Activated CD4-positive, alpha-beta T cell treated with anti-CD3 and anti-CD28 coated beads for 36 hours (primary cell): ENCODE data around the gene ADAMTS16. TPM values are rescaled to one million over a fixed set of nuclear protein-coding genes. Genes with fewer than 3 reads are reported as not detected.

Experiments
- ATAC-seq: fragments of 200-7000 bp; cut with Tn5 transposase; one replicate; pipeline ENCODE4 v1.10.0; 2021; ENCODE audit warnings: mild to moderate bottlenecking, moderate library complexity
- CTCF ChIA-PET: fragments of 350-600 bp; sonication (Branson Sonifier 250); formaldehyde crosslinking; loops from one replicate; lab custom pipeline; 2021; ENCODE audit warnings: antibody characterized with exemption; lab: Charles Lee
- POLR2A ChIA-PET: fragments of 350-600 bp; sonication (Branson Sonifier 250); formaldehyde crosslinking; loops from one replicate; lab custom pipeline; 2021; ENCODE audit warnings: antibody characterized with exemption, inconsistent platforms; lab: Charles Lee
- DNase-seq: peaks from one replicate; pipeline ENCODE4 v3.0.0-alpha.2; 2020
- H3K27ac Mint-ChIP-seq: one replicate; pipeline ENCODE4 v1.8.0; 2021; ENCODE audit warnings: mixed read lengths
- H3K27me3 Mint-ChIP-seq: one replicate; pipeline ENCODE4 v1.8.0; 2021; ENCODE audit warnings: mixed read lengths
- H3K36me3 Mint-ChIP-seq: one replicate; pipeline ENCODE4 v1.8.0; 2021; ENCODE audit warnings: low read depth, mixed read lengths
- H3K4me1 Mint-ChIP-seq: one replicate; pipeline ENCODE4 v1.8.0; 2021; ENCODE audit warnings: mixed read lengths
- H3K4me3 Mint-ChIP-seq: one replicate; pipeline ENCODE4 v1.8.0; 2021; ENCODE audit warnings: mild to moderate bottlenecking, moderate library complexity, mixed read lengths
- H3K9me3 Mint-ChIP-seq: one replicate; pipeline ENCODE4 v1.8.0; 2021; ENCODE audit warnings: low read depth, mixed read lengths
- intact Hi-C, 2 experiments: fragments of 100-400 bp; cut with DNase I in 1 of 2; cut with micrococcal nuclease in 1 of 2; formaldehyde crosslinking; loops; one replicate each; pipeline versions ENCODE4 v1.14.2 to v1.15.1; 2022 to 2024; cut with DNase I, micrococcal nuclease
- total RNA-seq, 2 experiments: library from RNA; stranded (reverse); gene quantifications; one replicate each; pipeline ENCODE4 v1.2.3, GENCODE V29; 2021

Gene ADAMTS16
- total RNA-seq, 2 experiments from 2014 or later = not detected

DNA sequence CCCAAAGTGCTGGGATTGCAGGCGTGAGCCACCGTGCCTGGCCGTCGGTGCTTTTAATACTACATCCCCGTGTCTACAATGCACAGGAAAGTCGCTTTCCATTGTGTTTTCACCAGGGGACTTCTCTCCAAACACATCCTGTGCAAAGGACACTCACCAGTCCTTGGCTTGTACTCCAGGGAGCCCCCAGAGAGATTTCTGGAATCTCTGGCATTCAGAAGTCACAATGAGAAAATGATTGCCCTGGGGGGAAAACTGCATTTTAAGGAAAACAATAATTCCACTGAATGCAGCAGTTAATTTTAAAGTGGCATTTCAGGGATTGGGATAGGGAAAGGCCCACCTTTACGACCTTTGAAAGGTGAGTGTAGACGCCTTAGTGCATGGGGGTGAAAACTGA, 112.0 kb downstream of the ADAMTS16 start:
- Mint-ChIP-seq H3K9me3 (peaks cover 13% of the 10 kb centered on the region), H3K36me3 (no peaks in the 10 kb centered on the region), H3K4me1 (no peaks in the 10 kb centered on the region), H3K27ac (no peak overlapping the region), H3K27me3 (peaks cover 3% of the 10 kb centered on the region), H3K4me3 (no peak overlapping the region)
- DNase-seq = no peak
- ChIA-PET CTCF (no interaction called here), POLR2A (no interaction called here)
- intact Hi-C loops = no loop called here
- ATAC-seq = no peak

GRCh38 chr5:5257353-5257752, 117.2 kb downstream of the ADAMTS16 start:
- DNase-seq (no peak), ATAC-seq (no peak)
- H3K4me1 Mint-ChIP-seq = no peaks in the 10 kb centered on the region
- H3K27ac Mint-ChIP-seq = no peak overlapping the region
- H3K9me3 Mint-ChIP-seq = peaks cover 13% of the 10 kb centered on the region
- no peaks in the 10 kb centered on the region for H3K27me3 Mint-ChIP-seq
- no peak overlapping the region for H3K4me3 Mint-ChIP-seq
- ChIA-PET POLR2A (no interaction called here), CTCF (interaction anchor here (0.6 kb wide), 1 partner anchor 212 kb away, joined by 3 read pairs; no protein-coding TSS in a partner anchor)
- intact Hi-C loops = no loop called here
- H3K36me3 Mint-ChIP-seq = no peaks in the 10 kb centered on the region

DNA sequence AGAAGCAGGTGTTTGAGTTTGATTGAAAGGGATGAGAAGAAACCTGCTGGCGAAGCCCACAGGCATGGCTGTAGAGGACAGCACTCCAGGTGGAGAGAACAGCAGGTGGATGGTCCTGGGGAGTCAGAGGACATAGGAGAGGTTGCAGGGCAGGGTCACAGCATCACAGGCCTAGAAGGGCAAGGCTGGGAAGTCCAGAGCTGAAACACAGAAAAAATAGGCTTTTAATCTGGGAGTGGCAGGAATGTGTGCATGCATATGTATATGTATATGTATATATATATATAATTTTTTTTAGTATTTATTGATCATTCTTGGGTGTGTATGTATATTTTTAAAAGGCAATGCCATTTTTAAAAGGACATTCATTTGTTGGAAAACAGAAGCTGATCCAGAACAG, 118.4 kb downstream of the ADAMTS16 start:
- Mint-ChIP-seq H3K4me3 (no peak overlapping the region), H3K9me3 (peaks cover 12% of the 10 kb centered on the region), H3K27ac (no peak overlapping the region), H3K27me3 (peaks cover 2% of the 10 kb centered on the region), H3K4me1 (no peaks in the 10 kb centered on the region), H3K36me3 (no peaks in the 10 kb centered on the region)
- DNase-seq (no peak), ATAC-seq (no peak)
- ChIA-PET POLR2A (no interaction called here), CTCF (no interaction called here)
- intact Hi-C loops = no loop called here

DNA sequence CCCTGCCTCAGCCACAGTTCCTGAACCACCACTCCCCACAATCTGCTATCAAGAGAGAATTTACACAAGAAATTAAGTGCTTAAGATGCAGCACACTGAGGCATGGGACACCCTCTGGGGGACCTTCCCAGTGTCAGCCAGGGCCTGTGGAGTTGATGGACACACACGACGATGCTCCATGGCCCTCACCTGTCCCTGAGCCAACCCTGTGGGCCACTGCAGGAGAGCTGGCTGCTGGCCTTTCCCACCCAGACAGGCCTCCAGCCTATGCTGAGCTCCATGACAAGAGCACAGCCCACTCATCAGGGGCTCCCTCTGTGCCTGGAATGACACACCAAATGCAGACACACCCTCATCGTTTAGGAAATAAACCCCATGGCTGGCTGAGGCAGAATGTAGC, 124.6 kb downstream of the ADAMTS16 start:
- ATAC-seq (no peak), DNase-seq (no peak)
- H3K9me3 Mint-ChIP-seq = peaks cover 2% of the 10 kb centered on the region
- peaks cover 2% of the 10 kb centered on the region for H3K27me3 Mint-ChIP-seq
- no peaks in the 10 kb centered on the region for H3K36me3 Mint-ChIP-seq
- intact Hi-C loops = no loop called here
- no peak overlapping the region for H3K27ac Mint-ChIP-seq
- no peak overlapping the region for H3K4me3 Mint-ChIP-seq
- ChIA-PET CTCF (no interaction called here), POLR2A (no interaction called here)
- H3K4me1 Mint-ChIP-seq = no peaks in the 10 kb centered on the region

GRCh38 chr5:5266297-5266696, 126.2 kb downstream of the ADAMTS16 start:
- Mint-ChIP-seq H3K4me1 (no peaks in the 10 kb centered on the region), H3K36me3 (no peaks in the 10 kb centered on the region), H3K27ac (no peak overlapping the region), H3K4me3 (no peak overlapping the region), H3K27me3 (peaks cover 2% of the 10 kb centered on the region), H3K9me3 (peaks cover 2% of the 10 kb centered on the region)
- intact Hi-C loops = no loop called here
- ChIA-PET CTCF (no interaction called here), POLR2A (no interaction called here)
- no peak for DNase-seq
- no peak for ATAC-seq

DNA sequence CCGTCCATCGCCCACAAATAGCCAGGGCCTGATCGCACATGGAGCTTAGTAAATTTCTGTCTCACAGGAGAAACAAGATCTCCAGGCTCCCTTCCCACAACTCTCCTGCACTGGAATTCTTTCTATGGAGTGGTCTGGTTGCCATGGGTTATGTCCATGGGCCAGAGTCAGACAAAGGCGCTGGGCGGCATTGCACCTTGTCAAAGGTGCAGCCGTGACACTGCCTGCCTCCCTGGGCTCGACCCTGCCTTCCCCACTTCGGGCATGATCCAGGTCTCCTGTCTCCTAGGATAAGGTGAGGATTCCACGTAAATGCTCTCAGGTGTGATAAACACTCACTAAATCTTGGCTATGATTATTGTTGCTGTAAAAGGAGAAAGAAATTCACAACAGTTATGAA, 130.0 kb downstream of the ADAMTS16 start:
- Mint-ChIP-seq H3K27ac (no peak overlapping the region), H3K9me3 (peaks cover 2% of the 10 kb centered on the region), H3K4me3 (no peak overlapping the region), H3K36me3 (no peaks in the 10 kb centered on the region), H3K27me3 (no peaks in the 10 kb centered on the region), H3K4me1 (no peaks in the 10 kb centered on the region)
- intact Hi-C loops = no loop called here
- ChIA-PET POLR2A (no interaction called here), CTCF (no interaction called here)
- no peak for DNase-seq
- no peak for ATAC-seq

DNA sequence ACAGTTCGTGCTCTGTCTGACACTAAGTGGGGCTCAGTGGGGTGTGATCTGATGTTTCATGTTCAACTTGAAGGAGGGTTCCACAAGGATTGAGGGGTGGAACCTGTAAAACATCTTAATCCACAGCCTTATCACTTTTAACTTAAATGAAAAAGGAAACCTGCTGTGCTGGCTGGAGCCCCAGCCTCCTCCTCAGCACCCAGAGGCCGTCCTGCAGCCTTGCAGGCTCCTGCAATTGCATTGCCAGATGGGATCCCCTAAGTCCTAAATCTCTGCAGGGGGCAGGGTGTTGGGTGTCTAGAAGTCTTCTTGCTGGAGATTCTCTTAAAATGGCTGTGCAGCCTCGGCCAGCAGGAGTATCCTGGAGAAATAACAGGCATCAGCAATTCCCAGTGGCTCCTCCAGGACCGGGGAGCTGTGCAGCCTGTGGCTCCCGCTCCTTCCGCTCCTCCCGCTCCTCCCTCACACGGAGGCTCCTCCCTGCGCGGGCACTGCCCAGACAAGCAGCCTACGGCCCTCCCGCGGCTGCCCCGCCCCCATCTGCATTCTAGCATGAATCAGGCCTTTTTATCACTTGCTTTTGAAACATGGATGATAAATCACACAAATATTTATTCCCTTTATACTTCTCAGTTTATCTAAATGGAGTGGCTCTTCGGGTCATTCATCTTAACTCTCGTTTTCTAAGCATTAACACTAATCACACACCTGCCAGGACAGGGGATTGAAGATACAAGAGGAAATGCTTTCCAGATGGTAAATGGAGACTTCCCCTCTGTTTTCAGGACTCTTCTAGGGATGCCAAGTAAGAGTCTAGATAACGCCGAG, 131.0 kb downstream of the ADAMTS16 start:
- H3K9me3 Mint-ChIP-seq = peaks cover 2% of the 10 kb centered on the region
- ATAC-seq (no peak), DNase-seq (no peak)
- intact Hi-C loops = no loop called here
- CTCF ChIA-PET = no interaction called here
- peaks cover 2% of the 10 kb centered on the region for H3K27me3 Mint-ChIP-seq
- no peaks in the 10 kb centered on the region for H3K4me1 Mint-ChIP-seq
- H3K36me3 Mint-ChIP-seq = no peaks in the 10 kb centered on the region
- POLR2A ChIA-PET = no interaction called here
- H3K27ac Mint-ChIP-seq = no peak overlapping the region
- no peak overlapping the region for H3K4me3 Mint-ChIP-seq

- CTCF ChIA-PET = no interaction called here
Observed at GRCh38 chr5:5271786-5272321, 131.7 kb downstream of the ADAMTS16 start.

DNA sequence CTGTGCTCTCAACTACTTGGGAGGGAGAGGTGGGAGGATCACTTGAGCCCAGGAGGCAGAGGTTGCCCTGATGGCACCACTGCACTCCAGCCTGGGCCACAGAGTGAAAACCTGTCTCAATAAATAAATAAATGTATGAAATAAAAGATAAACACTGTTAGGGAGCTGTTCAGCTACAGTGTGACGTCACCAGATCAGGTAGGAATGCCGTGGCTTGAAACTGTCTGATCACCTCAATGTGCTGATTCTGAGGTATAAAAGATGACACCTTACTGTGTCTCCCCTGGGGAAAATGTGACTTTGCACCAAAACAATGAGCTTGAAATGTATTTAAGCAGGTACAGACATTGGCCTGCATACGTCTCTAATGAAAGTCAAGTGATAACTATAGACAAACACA, 133.3 kb downstream of the ADAMTS16 start:
- POLR2A ChIA-PET = no interaction called here
- no peak for DNase-seq
- Mint-ChIP-seq H3K9me3 (peaks cover 1% of the 10 kb centered on the region), H3K4me3 (no peak overlapping the region), H3K27me3 (peaks cover 5% of the 10 kb centered on the region), H3K27ac (no peak overlapping the region), H3K36me3 (no peaks in the 10 kb centered on the region), H3K4me1 (no peaks in the 10 kb centered on the region)
- CTCF ChIA-PET = no interaction called here
- intact Hi-C loops = no loop called here
- ATAC-seq = no peak

More at GRCh38 chr5:5271786-5272321, 131.7 kb downstream of the ADAMTS16 start:
- Mint-ChIP-seq H3K4me1 (no peaks in the 10 kb centered on the region), H3K36me3 (no peaks in the 10 kb centered on the region), H3K27ac (no peak overlapping the region), H3K9me3 (peaks cover 2% of the 10 kb centered on the region), H3K4me3 (no peak overlapping the region), H3K27me3 (peaks cover 5% of the 10 kb centered on the region)
- POLR2A ChIA-PET = no interaction called here
- no peak for ATAC-seq
- no peak for DNase-seq
- intact Hi-C loops = no loop called here

GRCh38 chr5:5273976-5274375, 133.8 kb downstream of the ADAMTS16 start:
- CTCF ChIA-PET = no interaction called here
- Mint-ChIP-seq H3K27me3 (peaks cover 5% of the 10 kb centered on the region), H3K4me3 (no peak overlapping the region), H3K4me1 (no peaks in the 10 kb centered on the region), H3K9me3 (no peaks in the 10 kb centered on the region), H3K27ac (no peak overlapping the region), H3K36me3 (no peaks in the 10 kb centered on the region)
- intact Hi-C loops = no loop called here
- ATAC-seq (no peak), DNase-seq (no peak)
- POLR2A ChIA-PET = no interaction called here

GRCh38 chr5:5275211-5275610, 135.1 kb downstream of the ADAMTS16 start:
- Mint-ChIP-seq H3K9me3 (no peaks in the 10 kb centered on the region), H3K4me3 (no peak overlapping the region)

GRCh38 chr5:5276430-5276829, 136.3 kb downstream of the ADAMTS16 start:
- H3K4me1 Mint-ChIP-seq = no peaks in the 10 kb centered on the region
- no peaks in the 10 kb centered on the region for H3K9me3 Mint-ChIP-seq
- no peak overlapping the region for H3K4me3 Mint-ChIP-seq
- no peak for DNase-seq
- intact Hi-C loops = no loop called here
- POLR2A ChIA-PET = no interaction called here
- no peak overlapping the region for H3K27ac Mint-ChIP-seq
- CTCF ChIA-PET = no interaction called here
- no peak for ATAC-seq
- peaks cover 5% of the 10 kb centered on the region for H3K27me3 Mint-ChIP-seq
- H3K36me3 Mint-ChIP-seq = no peaks in the 10 kb centered on the region

More at GRCh38 chr5:5275211-5275610, 135.1 kb downstream of the ADAMTS16 start:
- no peaks in the 10 kb centered on the region for H3K36me3 Mint-ChIP-seq
- CTCF ChIA-PET = no interaction called here
- no peak for ATAC-seq
- DNase-seq = no peak
- POLR2A ChIA-PET = no interaction called here
- no peak overlapping the region for H3K27ac Mint-ChIP-seq
- intact Hi-C loops = no loop called here
- no peaks in the 10 kb centered on the region for H3K4me1 Mint-ChIP-seq
- H3K27me3 Mint-ChIP-seq = peaks cover 5% of the 10 kb centered on the region
